Activated CD8-positive, alpha-beta T cell treated with anti-CD3 and anti-CD28 coated beads for 36 hours (primary cell): Measurements from ENCODE around the gene FLAD1. TPM values are rescaled to one million over a fixed set of nuclear protein-coding genes. Genes with fewer than 3 reads are reported as not detected.

ENCODE experiments used
- ATAC-seq: fragments of 200-7000 bp; cut with Tn5 transposase; one replicate; pipeline ENCODE4 v1.10.0; 2021; ENCODE audit warnings: mild to moderate bottlenecking, moderate library complexity
- CTCF ChIA-PET: fragments of 350-600 bp; sonication (Branson Sonifier 250); formaldehyde crosslinking; loops from one replicate; lab custom pipeline; 2021; ENCODE audit warnings: antibody characterized with exemption; lab: Charles Lee
- POLR2A ChIA-PET: fragments of 350-600 bp; sonication (Branson Sonifier 250); formaldehyde crosslinking; loops from one replicate; lab custom pipeline; 2021; ENCODE audit warnings: antibody characterized with exemption; lab: Charles Lee
- DNase-seq: peaks from one replicate; pipeline ENCODE4 v3.0.0-alpha.2; 2020
- H3K27ac Mint-ChIP-seq: one replicate; pipeline ENCODE4 v1.8.0; 2021; ENCODE audit warnings: mild to moderate bottlenecking, mixed read lengths
- H3K27me3 Mint-ChIP-seq: one replicate; pipeline ENCODE4 v1.8.0; 2021; ENCODE audit warnings: mixed read lengths
- H3K36me3 Mint-ChIP-seq: one replicate; pipeline ENCODE4 v1.8.0; 2021; ENCODE audit warnings: low read depth, mixed read lengths
- H3K4me1 Mint-ChIP-seq: one replicate; pipeline ENCODE4 v1.8.0; 2021; ENCODE audit warnings: low read depth, mixed read lengths
- H3K4me3 Mint-ChIP-seq: one replicate; pipeline ENCODE4 v1.8.0; 2021; ENCODE audit warnings: mild to moderate bottlenecking, moderate library complexity, mixed read lengths
- H3K9me3 Mint-ChIP-seq: one replicate; pipeline ENCODE4 v1.8.0; 2021; ENCODE audit warnings: mixed read lengths
- CTCF ChIP-seq: fragments of 200-600 bp; IDR thresholded peaks from one replicate; pipeline ENCODE4 v1.8.0; 2022; ENCODE audit warnings: antibody characterized with exemption, mild to moderate bottlenecking
- intact Hi-C: fragments of 100-400 bp; cut with micrococcal nuclease; formaldehyde crosslinking; loops from one replicate; pipeline ENCODE4 v1.10.0; 2022
- total RNA-seq, 2 experiments: library from RNA; stranded (reverse); gene quantifications; one replicate each; pipeline ENCODE4 v1.2.3, GENCODE V29; 2021

The FLAD1 gene
- total RNA-seq, 2 experiments from 2014 or later: 31.5 to 32.9 TPM

DNA sequence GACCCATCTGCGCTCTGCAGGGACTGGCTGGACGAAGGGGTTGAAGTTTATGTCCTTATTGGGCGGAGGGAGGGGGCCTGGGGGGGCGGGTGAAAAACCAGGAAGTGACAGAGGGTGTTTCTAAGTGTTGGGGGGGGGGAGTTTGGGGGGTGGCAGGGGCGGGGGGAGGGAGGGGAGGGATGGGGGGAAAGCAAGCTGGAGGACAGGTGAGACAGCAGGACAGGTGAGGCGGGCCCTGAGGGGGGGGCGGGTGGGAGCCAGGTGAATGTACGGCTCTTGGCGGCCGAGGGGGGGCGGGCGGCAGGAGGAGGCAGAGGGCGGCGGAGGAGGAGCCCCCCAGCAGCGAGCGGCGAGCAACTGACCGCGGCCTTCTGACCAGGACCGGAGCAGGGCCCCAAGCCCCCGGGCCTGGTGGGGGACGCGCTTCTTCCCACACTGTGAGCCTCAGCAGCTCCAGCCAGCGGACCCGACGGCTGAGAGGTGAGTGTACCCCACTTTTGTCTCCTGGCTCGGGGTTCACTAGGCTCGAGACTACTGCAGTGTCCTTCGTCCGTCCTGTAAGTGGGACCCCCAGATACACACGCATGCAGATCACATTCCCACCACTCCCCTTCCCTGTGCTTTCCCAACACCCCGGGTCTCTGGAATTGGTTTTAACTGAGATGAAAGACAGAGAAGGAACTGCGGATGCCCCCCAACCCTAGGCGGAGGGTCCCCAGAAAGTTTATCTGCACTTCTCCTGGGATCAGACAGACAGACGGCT is 19.5 kb downstream of the FLAD1 start, which contains the start of gene ZBTB7B:
TSS of gene ZBTB7B (plus strand) at position 339 of the 763 bp plus-strand sequence. CDS start 11,859 bp downstream, outside the sequence.
- Mint-ChIP-seq H3K9me3 (no peaks in the 10 kb centered on the region), H3K27me3 (no peaks in the 10 kb centered on the region), H3K36me3 (peaks cover 5% of the 10 kb centered on the region), H3K4me1 (peaks cover 53% of the 10 kb centered on the region), H3K4me3 (peak within 1 kb of the TSS; percentile 85), H3K27ac (peak within 1 kb of the TSS; percentile 92)
- ChIA-PET CTCF (interaction anchor here (1.0 to 1.6 kb wide), 2 partner anchors 15 to 58 kb away, joined by 3 to 4 read pairs; no protein-coding TSS in a partner anchor), POLR2A (interaction anchor here (0.8 to 1.7 kb wide), 5 partner anchors 15 to 134 kb away, joined by 3 to 7 read pairs (median 4); partner anchors contain the start of genes FLAD1 and PBXIP1)
- intact Hi-C loops: no loop called here
- no peak for TF ChIP-seq CTCF
- DNase-seq: no peak
- ATAC-seq: no peak

DNA sequence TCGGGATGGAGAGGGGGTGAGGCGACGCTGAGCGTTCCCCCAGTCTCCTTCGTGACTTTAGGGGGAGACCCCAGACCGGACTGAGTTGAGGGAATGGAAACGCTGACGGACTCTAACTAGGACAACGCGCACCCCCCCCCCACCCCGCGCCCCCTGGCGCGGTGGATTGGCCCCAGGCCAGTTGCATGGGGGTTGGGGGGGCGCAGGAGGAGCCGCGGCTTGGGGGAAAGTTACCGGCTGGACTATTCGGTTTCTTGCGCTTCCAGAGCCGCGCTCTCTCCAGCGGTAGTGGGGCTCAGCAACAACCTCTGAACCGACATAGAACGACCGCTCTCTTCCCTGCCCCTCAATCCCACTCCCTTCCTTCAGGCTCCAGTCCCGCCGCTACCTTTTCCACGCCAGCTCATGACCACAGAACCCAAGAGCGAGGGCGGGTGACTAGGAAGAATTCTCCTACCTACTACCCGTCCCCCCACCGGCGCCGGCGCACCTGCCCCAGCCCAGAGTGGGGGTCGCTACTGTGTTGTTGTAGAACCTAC is 20.2 kb downstream of the FLAD1 start:
- DNase-seq (peak; percentile 48), ATAC-seq (no peak)
- intact Hi-C loops: no loop called here
- Mint-ChIP-seq H3K4me3 (peak overlapping the region; percentile 85), H3K4me1 (peaks cover 48% of the 10 kb centered on the region), H3K36me3 (peaks cover 5% of the 10 kb centered on the region), H3K27me3 (no peaks in the 10 kb centered on the region), H3K27ac (peak overlapping the region; percentile 80), H3K9me3 (no peaks in the 10 kb centered on the region)
- ChIA-PET POLR2A (interaction anchor here (0.8 to 1.9 kb wide), 7 partner anchors 10 to 134 kb away, joined by 3 to 5 read pairs (median 4); partner anchors contain the start of genes FLAD1 and PBXIP1), CTCF (interaction anchor here (1.0 to 2.0 kb wide), 2 partner anchors 14 kb away, joined by 3 to 14 read pairs; no protein-coding TSS in a partner anchor)
- no peak for TF ChIP-seq CTCF

- peak overlapping the region; percentile 85 for H3K4me3 Mint-ChIP-seq
- CTCF ChIA-PET: interaction anchor here (2.0 kb wide), 1 partner anchor 14 kb away, joined by 14 read pairs; no protein-coding TSS in a partner anchor
- no peaks in the 10 kb centered on the region for H3K9me3 Mint-ChIP-seq
- ATAC-seq (no peak), DNase-seq (peak; percentile 38)
- POLR2A ChIA-PET: interaction anchor here (0.8 to 1.9 kb wide), 9 partner anchors 9 to 133 kb away, joined by 3 to 7 read pairs (median 4); partner anchors contain the start of genes FLAD1 and PBXIP1
- peak overlapping the region; percentile 87 for H3K27ac Mint-ChIP-seq
- H3K36me3 Mint-ChIP-seq: peaks cover 5% of the 10 kb centered on the region
- no peaks in the 10 kb centered on the region for H3K27me3 Mint-ChIP-seq
- intact Hi-C loops: no loop called here
- H3K4me1 Mint-ChIP-seq: peaks cover 49% of the 10 kb centered on the region
- no peak for TF ChIP-seq CTCF
These were observed 20.7 kb downstream of the FLAD1 start for GRCh38 chr1:155003766-155004351.

DNA sequence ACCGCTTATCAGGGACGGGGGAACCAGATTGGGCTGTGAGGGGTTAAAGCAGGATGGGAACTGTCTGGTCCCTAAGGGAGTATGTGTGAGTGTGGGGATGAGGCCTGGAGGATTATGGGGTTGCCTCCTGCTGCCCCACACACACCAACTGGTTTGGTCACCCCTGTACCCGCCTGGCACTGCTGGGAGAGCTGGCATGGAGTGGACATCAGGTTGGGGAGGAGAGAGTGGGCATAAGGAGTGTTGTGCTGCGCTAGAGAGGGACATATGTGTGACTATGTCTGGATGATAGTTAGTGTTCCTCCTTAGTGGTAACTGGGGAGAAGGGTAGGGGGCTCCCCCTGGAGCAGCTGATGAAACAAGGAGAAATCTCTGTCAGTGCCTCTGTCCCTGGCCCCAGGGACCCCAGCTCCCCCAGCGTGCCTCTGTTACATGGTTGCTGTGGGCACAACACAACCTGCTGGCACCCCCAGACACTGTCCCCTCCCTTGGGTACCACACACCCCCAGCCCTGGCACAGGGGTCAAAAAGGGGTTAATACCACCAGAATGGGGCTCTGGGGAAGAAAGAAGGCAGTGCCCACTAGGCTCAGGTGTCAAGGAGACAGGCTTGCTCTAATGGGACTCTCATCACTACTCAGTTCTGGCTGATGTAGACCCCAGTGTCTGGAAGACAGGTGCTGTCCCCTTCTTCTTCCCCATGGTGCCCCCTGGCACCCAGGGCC is 21.4 kb downstream of the FLAD1 start:
- peak overlapping the region; percentile 87 for H3K27ac Mint-ChIP-seq
- intact Hi-C loops: no loop called here
- DNase-seq (peak; percentile 46), ATAC-seq (no peak)
- H3K4me1 Mint-ChIP-seq: peaks cover 50% of the 10 kb centered on the region
- H3K9me3 Mint-ChIP-seq: no peaks in the 10 kb centered on the region
- peak overlapping the region; percentile 85 for H3K4me3 Mint-ChIP-seq
- no peaks in the 10 kb centered on the region for H3K27me3 Mint-ChIP-seq
- POLR2A ChIA-PET: interaction anchor here (0.8 to 1.9 kb wide), 4 partner anchors 8 to 28 kb away, joined by 3 to 7 read pairs (median 4); partner anchors contain the start of gene FLAD1
- H3K36me3 Mint-ChIP-seq: peaks cover 5% of the 10 kb centered on the region
- CTCF ChIA-PET: interaction anchor here (0.8 to 2.0 kb wide), 2 partner anchors 13 to 68 kb away, joined by 3 to 14 read pairs; partner anchors contain the start of gene PMVK
- no peak for TF ChIP-seq CTCF
